K562 (cell line): Measurements from ENCODE around the gene WNT2. TPM values are rescaled to one million over a fixed set of nuclear protein-coding genes. Genes with fewer than 3 reads are reported as not detected.
"Not testable (repeated sequence)": the region's sequence is repeated elsewhere in the genome, so short reads cannot be mapped to it uniquely, and the experiment has no call there.

ENCODE experiments used
- ATAC-seq: fragments of 200-7000 bp; cut with Tn5 transposase; 3 replicates; pipeline ENCODE4 v1.9.1; 2020; ENCODE audit warnings: moderate library complexity
- BruUV-seq: library from RNA; stranded (reverse); fragments of 400-500 nt; replicated peaks from 2 replicates; lab custom pipeline; 2021; lab: Mats Ljungman, UMichigan
- CTCF ChIA-PET: fragments of 300-600 bp; formaldehyde crosslinking; extraction: SDS; loops from one replicate; lab custom pipeline; 2021; ENCODE audit warnings: low intra/inter-chr PET ratio; lab: Yijun Ruan, JAX
- POLR2A ChIA-PET: fragments of 300-600, 350-650 bp; sonication (Branson Sonifier 250); formaldehyde crosslinking; extraction: SDS; loops from one replicate; lab custom pipeline; 2021; ENCODE audit warnings: antibody characterized with exemption, inconsistent platforms; lab: Yijun Ruan, JAX
- DNase-seq, 4 experiments: peaks; one replicate each; pipeline versions ENCODE4 v3.0.0 to v3.0.0-alpha.2; 2011 to 2018; ENCODE audit warnings: low spot score in 3 of 4, mixed read lengths in 3 of 4; ENCODE audit errors: extremely low read depth in 1 of 4
- FAIRE-seq: peaks from 2 replicates; lab custom pipeline; 2011; peaks lifted over from hg19 to GRCh38; lab: Jason Lieb, UNC
- H2AFZ ChIP-seq: 2 replicates; pipeline ENCODE4 v1.6.0; 2011; ENCODE audit warnings: low read depth, low read length, control low read depth, inconsistent platforms
- H3K27ac ChIP-seq: fragments of 200-600 bp; 3 replicates; pipeline ENCODE4 v1.8.0; 2011; ENCODE audit warnings: low read depth, mild to moderate bottlenecking, control low read depth, inconsistent platforms, low read length, moderate library complexity, mixed read lengths; ENCODE audit errors: extremely low read depth
- H3K27me3 ChIP-seq, 2 experiments: fragments of 300-600 bp in 1 of 2; 2 replicates in 1 of 2; 3 replicates in 1 of 2; pipeline versions ENCODE4 v1.6.0 to v1.8.0; 2011; ENCODE audit warnings: inconsistent platforms in 2 of 2, low read length in 2 of 2, mild to moderate bottlenecking in 1 of 2, mixed read lengths in 1 of 2, moderate library complexity in 1 of 2; ENCODE audit not compliant: control insufficient read depth in 2 of 2, insufficient read depth in 2 of 2
- H3K36me3 ChIP-seq: fragments of 300-600 bp; 3 replicates; pipeline ENCODE4 v1.8.0; 2011; ENCODE audit warnings: mild to moderate bottlenecking, low read length, inconsistent platforms; ENCODE audit not compliant: control insufficient read depth, insufficient read depth
- H3K4me1 ChIP-seq, 2 experiments: fragments of 200-600 bp in 1 of 2; replicated peaks in 1 of 2; 2 replicates in 1 of 2; 3 replicates in 1 of 2; pipeline versions ENCODE4 v1.5.1 to v1.8.0; 2011; ENCODE audit warnings: inconsistent platforms in 2 of 2, low read length in 2 of 2, mild to moderate bottlenecking in 1 of 2, mixed read lengths in 1 of 2, moderate library complexity in 1 of 2; ENCODE audit not compliant: control insufficient read depth in 2 of 2, insufficient read depth in 2 of 2
- H3K4me2 ChIP-seq: 2 replicates; pipeline ENCODE4 v1.6.1; 2011; ENCODE audit warnings: low read length, control low read depth, inconsistent platforms, mixed read lengths; ENCODE audit not compliant: insufficient read depth
- H3K4me3 ChIP-seq: fragments of 200-600 bp; sonication (generic), shearing (Covaris generic); 2 replicates; pipeline ENCODE4 v1.5.1; 2016; ENCODE audit warnings: control low read depth, inconsistent platforms
- H3K79me2 ChIP-seq: fragments of 200-600 bp; 3 replicates; pipeline ENCODE4 v1.8.0; 2011; ENCODE audit warnings: low read length, inconsistent platforms; ENCODE audit not compliant: control insufficient read depth, insufficient read depth
- H3K9ac ChIP-seq, 2 experiments: 2 replicates each; pipeline versions ENCODE4 v1.6.0 to v1.6.1; 2011; ENCODE audit warnings: low read depth in 2 of 2, low read length in 2 of 2, control low read depth in 1 of 2, inconsistent platforms in 1 of 2, mild to moderate bottlenecking in 1 of 2, mixed read lengths in 1 of 2; ENCODE audit not compliant: insufficient read depth in 1 of 2
- H3K9me1 ChIP-seq: one replicate; pipeline ENCODE4 v1.6.0; 2011; ENCODE audit warnings: inconsistent platforms, mild to moderate bottlenecking, low read length, moderate library complexity; ENCODE audit not compliant: control insufficient read depth, insufficient read depth
- H3K9me3 ChIP-seq: replicated peaks from 2 replicates; pipeline ENCODE4 v1.5.1; 2011; ENCODE audit warnings: low read depth, low read length, inconsistent platforms; ENCODE audit not compliant: control insufficient read depth, insufficient read depth
- H4K20me1 ChIP-seq: replicated peaks from 2 replicates; pipeline ENCODE4 v1.6.1; 2011; ENCODE audit warnings: low read length, inconsistent platforms, mixed read lengths; ENCODE audit not compliant: control insufficient read depth, insufficient read depth
- CEBPB ChIP-seq: fragments of 450-650 bp; IDR thresholded peaks from 2 replicates; pipeline ENCODE4 v1.6.1; 2016; ENCODE audit warnings: missing genetic modification characterization, missing compliant biosample characterization
- CEBPG ChIP-seq, 3 experiments: fragments of 200-800 bp in 1 of 3; sonication (Bioruptor generic) in 1 of 3; sonication (generic) in 1 of 3; formaldehyde crosslinking in 1 of 3; IDR thresholded peaks in 2 of 3; conservative IDR thresholded peaks in 1 of 3; 2 replicates each; pipeline versions ENCODE4 v1.6.1 to v1.8.0; 2016 to 2022; ENCODE audit warnings: missing compliant biosample characterization in 2 of 3, missing genetic modification characterization in 2 of 3, mild to moderate bottlenecking in 1 of 3, missing genetic modification reagents in 1 of 3
- SMAD4 ChIP-seq: fragments of 250-450 bp; sonication (Bioruptor Pico); conservative IDR thresholded peaks from 2 replicates; pipeline ENCODE4 v1.8.0; 2021; ENCODE audit warnings: inconsistent platforms, mild to moderate bottlenecking, moderate library complexity
- WGBS: fragments of 100-300 bp; shearing (Covaris generic); methylation state at CpG from one replicate; pipeline ENCODE4 v1.1.6; 2016; ENCODE audit warnings: low coverage, mixed read lengths; ENCODE audit not compliant: insufficient coverage; ENCODE audit errors: missing lambda C conversion rate; 5-methylcytosine and 5-hydroxymethylcytosine counted together
- in situ Hi-C: fragments of 300-500 bp; cut with MboI; formaldehyde crosslinking; loops from 4 replicates; pipeline ENCODE4 v1.15.0; 2018; ENCODE audit warnings: inconsistent platforms, mixed read lengths
- intact Hi-C: fragments of 100-400 bp; cut with micrococcal nuclease; formaldehyde crosslinking; loops from 2 replicates; pipeline ENCODE4 v1.14.2; 2022
- polyA plus RNA-seq, 8 experiments: library from polyadenylated mRNA; depleted of rRNA in 4 of 8; stranded (reverse) in 5 of 8; unstranded in 3 of 8; fragments of >200 nt; fragmentation: Nextera tagmentation in 2 of 8; fragmentation: Illumina TruSeq in 1 of 8; extraction: Ambion mirVana in 2 of 8; extraction: Trizol in 1 of 8; gene quantifications; 2 replicates each; pipeline versions ENCODE4 v1.2.1 to v1.2.3, GENCODE V29; 2011 to 2014; ENCODE audit warnings: inconsistent platforms in 1 of 8, missing spikeins in 1 of 8
- total RNA-seq, 7 experiments: library from RNA; depleted of rRNA in 6 of 7; stranded (reverse); fragments of >200 nt in 6 of 7; fragmentation: Illumina TruSeq in 2 of 7; extraction: Trizol in 2 of 7; gene quantifications; 2 replicates each; pipeline versions ENCODE4 v1.2.1 to v1.2.3, GENCODE V29; 2011 to 2021; ENCODE audit warnings: low replicate concordance in 1 of 7

WNT2 gene
- total and polyA plus RNA-seq, 9 of the 15 experiments (the other 6 are each of a cell fraction or from before 2014, with no cell fraction given): 0.04 TPM; not detected in 8

DNA sequence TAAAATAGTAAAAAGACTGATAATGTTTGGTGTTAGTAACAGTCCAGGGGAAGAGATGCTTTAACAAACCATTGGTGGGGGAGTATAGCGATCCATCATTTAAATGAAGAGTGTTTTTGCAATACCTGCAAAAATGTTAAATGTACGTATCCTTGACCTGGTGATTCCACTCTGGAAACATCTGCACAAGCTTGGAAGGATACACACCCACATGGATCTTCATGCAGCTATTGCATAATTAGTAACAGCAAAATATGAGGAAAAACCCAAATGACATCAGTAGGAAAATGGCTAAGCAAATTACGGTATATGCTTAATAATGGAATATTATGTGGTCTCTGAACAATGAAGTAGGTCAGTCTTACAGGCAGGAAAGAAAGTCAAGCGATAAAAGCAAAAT, 20.5 kb downstream of the WNT2 start:
- Histone ChIP-seq H2AFZ (no peak overlapping the region), H3K4me1 (no peaks in the 10 kb centered on the region), H3K36me3 (no peaks in the 10 kb centered on the region), H3K9me3 (no peaks in the 10 kb centered on the region)
- POLR2A ChIA-PET: no interaction called here
- CTCF ChIA-PET: no interaction called here
- no TSS peak for BruUV-seq
- no peak for TF ChIP-seq SMAD4 (CRISPR knock-in tag)
- TF ChIP-seq, all 486 proteins: peak for 0
- H3K4me3 ChIP-seq: no peak overlapping the region
- in situ Hi-C loops (no loop called here), intact Hi-C loops (no loop called here)
- peaks cover 11 to 36% of the 10 kb centered on the region in 2 experiments; a peak in 4 of 5 replicates for H3K27me3 ChIP-seq
- H3K9ac ChIP-seq: no peak overlapping the region
- H3K79me2 ChIP-seq: no peaks in the 10 kb centered on the region
- FAIRE-seq (no peak), DNase-seq (no peak), ATAC-seq (no peak)
- H4K20me1 ChIP-seq: no peaks in the 10 kb centered on the region
- H3K27ac ChIP-seq: no peak overlapping the region
- 2% methylated on average over 4 of the region's 4 CpGs for WGBS
- H3K4me2 ChIP-seq: no peak overlapping the region
- no peaks in the 10 kb centered on the region for H3K9me1 ChIP-seq

DNA sequence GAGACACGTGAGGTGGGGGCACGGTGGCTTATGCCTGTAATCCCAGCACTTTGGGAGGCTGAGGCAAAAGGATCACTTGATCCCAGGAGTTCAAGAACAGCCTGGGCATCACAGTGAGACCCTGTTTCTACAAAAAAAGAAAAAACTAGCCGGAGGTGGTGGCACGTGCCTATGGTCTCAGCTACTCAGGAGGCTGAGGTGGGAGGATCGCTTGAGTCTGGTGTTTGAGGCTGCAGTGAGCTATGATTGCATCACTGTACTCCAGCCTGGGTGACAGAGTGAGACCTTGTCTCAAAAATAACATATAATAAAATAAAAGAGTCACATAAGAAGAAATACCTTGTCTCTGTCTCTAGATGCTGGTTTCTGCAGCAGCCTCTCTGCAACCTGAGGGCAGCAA, 22.4 kb downstream of the WNT2 start:
- H2AFZ ChIP-seq; H3K4me3 ChIP-seq; H3K4me1 ChIP-seq; ATAC-seq; H3K79me2 ChIP-seq; H3K9ac ChIP-seq; intact Hi-C loops; CTCF ChIA-PET; H3K4me2 ChIP-seq; DNase-seq; H3K27ac ChIP-seq; in situ Hi-C loops; H3K9me1 ChIP-seq; FAIRE-seq; BruUV-seq; H3K36me3 ChIP-seq; H3K9me3 ChIP-seq; H4K20me1 ChIP-seq; TF ChIP-seq CEBPG (CRISPR knock-in tag; IDR thresholded peaks at IDR 0.05): not testable (repeated sequence)
- 2% methylated on average over 5 of the region's 5 CpGs for WGBS
- peaks cover 18 to 41% of the 10 kb centered on the region in 2 experiments; a peak in 4 of 5 replicates for H3K27me3 ChIP-seq
- 0 out of 2 replicates have a peak, but pooled peaks have one; percentile 9 for TF ChIP-seq CEBPB (tag)
- TF ChIP-seq CEBPG (tag; conservative IDR thresholded peaks at IDR 0.05 in 1 of 2, IDR thresholded peaks at IDR 0.05 in 1 of 2): 0 out of 4 replicates have a peak, but pooled peaks of 1 of the 2 experiments have one; percentile 12
- POLR2A ChIA-PET: interaction anchor here (0.6 kb wide), 1 partner anchor 10 kb away, joined by 4 read pairs; no protein-coding TSS in a partner anchor
